ENCODE results near the gene PRDM9.
"Not testable (repeated sequence)": the region's sequence is repeated elsewhere in the genome, so short reads cannot be mapped to it uniquely, and the experiment has no call there.

The PRDM9 gene

DNA sequence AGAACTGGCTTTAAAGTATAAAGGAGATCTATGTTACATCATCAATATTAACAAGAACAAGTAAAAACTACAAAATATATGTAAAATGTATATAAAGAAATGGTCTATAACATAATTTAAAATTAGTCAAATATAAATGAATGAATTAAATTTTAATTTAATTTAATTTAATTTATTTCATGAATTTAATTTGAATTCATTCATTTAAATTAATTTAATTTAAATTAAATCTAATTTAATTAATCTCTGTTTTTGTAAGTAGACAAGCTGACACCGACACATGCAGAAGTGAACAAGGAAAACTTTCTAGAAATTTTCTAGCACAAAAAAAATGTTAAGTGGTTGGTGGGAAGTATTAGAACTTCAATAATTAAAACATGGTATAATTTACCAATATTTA, 10.8 kb upstream of the PRDM9 start:
- DNase-seq (ENCODE audit: low spot score): no peak
- Histone ChIP-seq H3K27ac (no peak overlapping the region), H3K4me3 (no peak overlapping the region)
- TF ChIP-seq, protein P1, sequence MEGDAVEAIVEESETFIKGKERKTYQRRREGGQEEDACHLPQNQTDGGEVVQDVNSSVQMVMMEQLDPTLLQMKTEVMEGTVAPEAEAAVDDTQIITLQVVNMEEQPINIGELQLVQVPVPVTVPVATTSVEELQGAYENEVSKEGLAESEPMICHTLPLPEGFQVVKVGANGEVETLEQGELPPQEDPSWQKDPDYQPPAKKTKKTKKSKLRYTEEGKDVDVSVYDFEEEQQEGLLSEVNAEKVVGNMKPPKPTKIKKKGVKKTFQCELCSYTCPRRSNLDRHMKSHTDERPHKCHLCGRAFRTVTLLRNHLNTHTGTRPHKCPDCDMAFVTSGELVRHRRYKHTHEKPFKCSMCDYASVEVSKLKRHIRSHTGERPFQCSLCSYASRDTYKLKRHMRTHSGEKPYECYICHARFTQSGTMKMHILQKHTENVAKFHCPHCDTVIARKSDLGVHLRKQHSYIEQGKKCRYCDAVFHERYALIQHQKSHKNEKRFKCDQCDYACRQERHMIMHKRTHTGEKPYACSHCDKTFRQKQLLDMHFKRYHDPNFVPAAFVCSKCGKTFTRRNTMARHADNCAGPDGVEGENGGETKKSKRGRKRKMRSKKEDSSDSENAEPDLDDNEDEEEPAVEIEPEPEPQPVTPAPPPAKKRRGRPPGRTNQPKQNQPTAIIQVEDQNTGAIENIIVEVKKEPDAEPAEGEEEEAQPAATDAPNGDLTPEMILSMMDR (IDR thresholded peaks at IDR 0.05): no peak

- H3K4me3 ChIP-seq: no peak overlapping the region
- TF ChIP-seq, protein P1 (IDR thresholded peaks at IDR 0.05): no peak
- no peak overlapping the region for H3K27ac ChIP-seq
- DNase-seq (ENCODE audit: low spot score): no peak
These were observed 826 bp upstream of the PRDM9 start for GRCh38 chr5:23506329-23507236.

DNA sequence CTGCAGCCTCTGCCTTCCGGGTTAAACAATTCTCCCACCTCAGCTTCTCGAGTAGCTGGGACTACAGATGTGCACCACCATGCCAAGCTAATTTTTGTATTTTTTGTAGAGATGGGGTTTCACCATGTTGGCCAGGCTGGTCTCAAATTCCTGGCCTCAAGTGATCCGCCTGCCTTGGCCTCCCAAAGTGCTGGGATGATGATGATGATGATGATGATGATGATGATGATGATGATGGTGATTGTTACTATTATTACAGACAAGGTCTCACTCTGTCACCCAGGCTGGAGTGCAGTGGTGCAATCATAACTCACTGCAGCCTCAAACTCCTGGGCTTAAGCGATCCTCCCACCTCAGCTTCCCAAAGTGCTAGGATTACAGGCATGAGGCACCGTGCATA, 3.0 kb downstream of the PRDM9 start:
- not testable (repeated sequence) for H3K4me3 ChIP-seq; H3K27ac ChIP-seq; DNase-seq (ENCODE audit: low spot score)

DNA sequence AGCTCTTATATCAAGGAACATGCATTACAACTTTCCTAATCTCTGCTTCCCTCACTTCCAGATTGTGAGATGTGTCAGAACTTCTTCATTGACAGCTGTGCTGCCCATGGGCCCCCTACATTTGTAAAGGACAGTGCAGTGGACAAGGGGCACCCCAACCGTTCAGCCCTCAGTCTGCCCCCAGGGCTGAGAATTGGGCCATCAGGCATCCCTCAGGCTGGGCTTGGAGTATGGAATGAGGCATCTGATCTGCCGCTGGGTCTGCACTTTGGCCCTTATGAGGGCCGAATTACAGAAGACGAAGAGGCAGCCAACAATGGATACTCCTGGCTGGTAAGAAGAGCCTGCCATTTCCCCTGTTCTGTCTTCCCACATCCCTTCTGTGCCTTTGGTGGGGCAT, 15.1 kb downstream of the PRDM9 start:
- no peak overlapping the region for H3K27ac ChIP-seq
- TF ChIP-seq, protein P1 (IDR thresholded peaks at IDR 0.05): no peak
- DNase-seq (ENCODE audit: low spot score): no peak

DNA sequence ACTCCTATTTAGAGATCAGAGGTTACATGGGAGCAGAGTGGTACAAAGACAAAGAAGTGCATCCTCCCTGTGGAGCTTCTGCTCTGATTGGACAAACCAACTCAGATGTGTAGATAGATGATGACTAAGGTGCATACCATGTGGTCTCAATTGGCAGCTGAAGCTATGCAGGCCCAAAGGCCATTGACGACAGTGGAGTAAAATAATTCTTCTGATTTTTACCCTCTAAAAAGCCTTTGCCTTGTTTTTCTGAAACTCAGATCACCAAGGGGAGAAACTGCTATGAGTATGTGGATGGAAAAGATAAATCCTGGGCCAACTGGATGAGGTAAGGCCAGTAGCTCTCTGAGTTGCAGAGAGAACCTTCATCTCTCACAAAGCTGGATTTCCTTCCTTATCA, 15.6 kb downstream of the PRDM9 start:
- DNase-seq (ENCODE audit: low spot score): no peak
- Histone ChIP-seq H3K27ac (no peak overlapping the region), H3K4me3 (no peak overlapping the region)
- TF ChIP-seq, protein P1 (IDR thresholded peaks at IDR 0.05): no peak

More for the DNA sequence above, 15.1 kb downstream of the PRDM9 start:
- no peak overlapping the region for H3K4me3 ChIP-seq

- Histone ChIP-seq H3K4me3 (no peak overlapping the region), H3K27ac (no peak overlapping the region)
- TF ChIP-seq, protein P1 (IDR thresholded peaks at IDR 0.05): no peak
- DNase-seq (ENCODE audit: low spot score): no peak
These were observed 16.6 kb downstream of the PRDM9 start for GRCh38 chr5:23523998-23524397.

- TF ChIP-seq, protein P1 (IDR thresholded peaks at IDR 0.05): no peak
- Histone ChIP-seq H3K27ac (no peak overlapping the region), H3K4me3 (no peak overlapping the region)
- no peak for DNase-seq (ENCODE audit: low spot score)
These were observed 18.3 kb downstream of the PRDM9 start for GRCh38 chr5:23525751-23526150.

DNA sequence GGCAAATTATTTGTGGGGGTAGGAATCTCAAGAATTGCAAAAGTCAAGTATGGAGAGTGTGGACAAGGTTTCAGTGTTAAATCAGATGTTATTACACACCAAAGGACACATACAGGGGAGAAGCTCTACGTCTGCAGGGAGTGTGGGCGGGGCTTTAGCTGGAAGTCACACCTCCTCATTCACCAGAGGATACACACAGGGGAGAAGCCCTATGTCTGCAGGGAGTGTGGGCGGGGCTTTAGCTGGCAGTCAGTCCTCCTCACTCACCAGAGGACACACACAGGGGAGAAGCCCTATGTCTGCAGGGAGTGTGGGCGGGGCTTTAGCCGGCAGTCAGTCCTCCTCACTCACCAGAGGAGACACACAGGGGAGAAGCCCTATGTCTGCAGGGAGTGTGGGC, 19.2 kb downstream of the PRDM9 start:
- DNase-seq (ENCODE audit: low spot score); H3K27ac ChIP-seq; H3K4me3 ChIP-seq: not testable (repeated sequence)

DNA sequence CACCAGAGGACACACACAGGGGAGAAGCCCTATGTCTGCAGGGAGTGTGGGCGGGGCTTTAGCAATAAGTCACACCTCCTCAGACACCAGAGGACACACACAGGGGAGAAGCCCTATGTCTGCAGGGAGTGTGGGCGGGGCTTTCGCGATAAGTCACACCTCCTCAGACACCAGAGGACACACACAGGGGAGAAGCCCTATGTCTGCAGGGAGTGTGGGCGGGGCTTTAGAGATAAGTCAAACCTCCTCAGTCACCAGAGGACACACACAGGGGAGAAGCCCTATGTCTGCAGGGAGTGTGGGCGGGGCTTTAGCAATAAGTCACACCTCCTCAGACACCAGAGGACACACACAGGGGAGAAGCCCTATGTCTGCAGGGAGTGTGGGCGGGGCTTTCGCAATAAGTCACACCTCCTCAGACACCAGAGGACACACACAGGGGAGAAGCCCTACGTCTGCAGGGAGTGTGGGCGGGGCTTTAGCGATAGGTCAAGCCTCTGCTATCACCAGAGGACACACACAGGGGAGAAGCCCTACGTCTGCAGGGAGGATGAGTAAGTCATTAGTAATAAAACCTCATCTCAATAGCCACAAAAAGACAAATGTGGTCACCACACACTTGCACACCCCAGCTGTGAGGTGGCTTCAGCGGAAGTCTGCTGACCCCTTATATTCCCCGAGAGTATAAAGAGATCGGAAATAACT, 20.0 kb downstream of the PRDM9 start:
- DNase-seq (ENCODE audit: low spot score); H3K27ac ChIP-seq; H3K4me3 ChIP-seq: not testable (repeated sequence)
